ENCODE results near the gene EMILIN3.
"Not testable (repeated sequence)": the region's sequence is repeated elsewhere in the genome, so short reads cannot be mapped to it uniquely, and the experiment has no call there.

The EMILIN3 gene

DNA sequence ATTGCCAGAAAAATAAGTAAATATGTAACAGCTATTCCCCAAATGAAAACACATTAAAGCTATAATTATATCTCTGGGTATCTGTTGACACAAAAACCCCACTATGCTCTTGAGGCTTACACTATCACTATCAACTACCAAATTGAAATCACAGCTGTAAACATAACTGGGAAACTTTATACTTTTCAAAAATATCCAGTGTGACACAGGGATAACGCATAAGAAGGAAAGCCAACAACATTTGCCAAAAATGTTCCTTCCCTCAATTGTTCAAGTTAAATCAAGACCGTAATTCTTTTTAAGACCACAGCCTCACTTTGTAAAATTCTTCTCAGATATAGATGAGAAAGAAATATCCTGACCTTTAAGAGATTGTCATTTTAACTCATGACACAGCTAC, 52.2 kb downstream of the EMILIN3 start:
- Mint-ChIP-seq H3K4me1 (peaks cover 8% of the 10 kb centered on the region), H3K9me3 (no peaks in the 10 kb centered on the region), H3K27me3 (no peaks in the 10 kb centered on the region), H3K4me3 (no peak overlapping the region), H3K36me3 (ENCODE audit: insufficient read depth) (peaks cover 2% of the 10 kb centered on the region), H3K27ac (ENCODE audit: low read depth) (no peak overlapping the region)
- DNase-seq (ENCODE audit: low spot score in 2 of 2) (no peak), ATAC-seq (replicated peaks; ENCODE audit: extremely low read depth, poor library complexity, severe bottlenecking) (no peak)

DNA sequence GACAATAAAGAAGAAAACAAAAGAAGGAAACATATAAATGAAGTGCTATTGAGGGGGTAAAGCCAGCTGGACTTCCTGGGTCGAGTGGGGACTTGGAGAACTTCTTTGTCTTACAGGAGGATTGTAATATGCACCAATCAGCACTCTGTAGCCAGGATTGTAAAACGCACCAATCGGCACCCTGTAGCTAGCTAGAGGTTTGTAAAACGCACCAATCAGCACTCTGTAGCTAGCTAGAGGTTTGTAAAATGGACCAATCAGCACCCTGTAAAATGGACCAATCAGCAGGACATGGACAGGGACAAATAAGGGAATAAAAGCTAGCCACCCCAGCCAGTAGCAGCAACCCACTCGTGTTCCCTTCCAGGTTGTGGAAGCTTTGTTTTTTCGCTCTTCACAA, 54.6 kb downstream of the EMILIN3 start:
- DNase-seq (ENCODE audit: low spot score in 2 of 2); H3K36me3 Mint-ChIP-seq (ENCODE audit: insufficient read depth); ATAC-seq (replicated peaks; ENCODE audit: extremely low read depth, poor library complexity, severe bottlenecking); H3K27me3 Mint-ChIP-seq; H3K4me1 Mint-ChIP-seq; H3K9me3 Mint-ChIP-seq; H3K4me3 Mint-ChIP-seq; H3K27ac Mint-ChIP-seq (ENCODE audit: low read depth): not testable (repeated sequence)
